Suprapubic skin (tissue), 3 donors: Measurements from ENCODE around the gene PHACTR1.

Source experiments
- CTCF ChIP-seq, 2 donors: fragments of 200-600 bp in 1 of 2; fragments of 450-650 bp in 1 of 2; sonication (generic) in 1 of 2; IDR thresholded peaks; one replicate each; pipeline ENCODE4 v1.5.1; 2016 to 2019; ENCODE audit warnings: antibody characterized with exemption in 2 of 2, mild to moderate bottlenecking in 1 of 2, moderate library complexity in 1 of 2
- EP300 ChIP-seq: sonication (generic); formaldehyde crosslinking; IDR thresholded peaks from one replicate; pipeline ENCODE4 v1.6.1; 2017; ENCODE audit warnings: antibody characterized with exemption

DNA sequence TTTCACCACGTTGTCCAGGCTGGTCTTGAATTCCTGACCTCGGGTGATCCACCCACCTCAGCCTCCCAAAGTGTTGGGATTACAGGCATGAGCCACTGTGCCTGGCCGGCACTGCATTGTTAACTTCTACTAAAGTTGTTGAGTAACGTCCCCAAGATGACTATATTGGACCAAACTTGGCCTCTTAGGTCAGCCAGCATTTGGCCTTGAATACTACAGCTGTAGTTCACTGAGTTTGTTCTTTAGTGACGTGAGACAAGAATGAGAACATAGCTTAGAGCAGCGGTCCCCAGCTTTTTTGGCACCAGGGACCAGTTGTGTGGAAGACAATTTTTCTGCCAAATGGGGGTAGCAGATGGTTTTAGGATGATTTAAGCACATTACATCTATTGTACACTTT is 374.6 kb downstream of the PHACTR1 start:
- TF ChIP-seq CTCF (IDR thresholded peaks at IDR 0.05) (no peak), EP300 (no peak)
